Mucosa of stomach (tissue), 1 donor: ENCODE measurements around the gene SETBP1.

ENCODE experiments used
- H3K27me3 ChIP-seq: one replicate; pipeline ENCODE4 v1.7.0; 2013; ENCODE audit warnings: mild to moderate bottlenecking, low read length; ENCODE audit not compliant: control insufficient read depth, insufficient read depth
- H3K36me3 ChIP-seq: one replicate; pipeline ENCODE4 v1.7.0; 2013; ENCODE audit warnings: low read length; ENCODE audit not compliant: control insufficient read depth, insufficient read depth
- H3K4me1 ChIP-seq: one replicate; pipeline ENCODE4 v1.7.0; 2013; ENCODE audit warnings: mild to moderate bottlenecking, low read length; ENCODE audit not compliant: control insufficient read depth, insufficient read depth
- H3K4me3 ChIP-seq: one replicate; pipeline ENCODE4 v1.7.0; 2013; ENCODE audit warnings: low read length
- H3K9ac ChIP-seq: one replicate; pipeline ENCODE4 v1.7.0; 2013; ENCODE audit warnings: mild to moderate bottlenecking, low read length, moderate library complexity
- H3K9me3 ChIP-seq: one replicate; pipeline ENCODE4 v1.7.0; 2013; ENCODE audit warnings: mild to moderate bottlenecking, low read length, moderate library complexity; ENCODE audit not compliant: control insufficient read depth
- donor health status: Pancreatic carcinoma.

The SETBP1 gene

DNA sequence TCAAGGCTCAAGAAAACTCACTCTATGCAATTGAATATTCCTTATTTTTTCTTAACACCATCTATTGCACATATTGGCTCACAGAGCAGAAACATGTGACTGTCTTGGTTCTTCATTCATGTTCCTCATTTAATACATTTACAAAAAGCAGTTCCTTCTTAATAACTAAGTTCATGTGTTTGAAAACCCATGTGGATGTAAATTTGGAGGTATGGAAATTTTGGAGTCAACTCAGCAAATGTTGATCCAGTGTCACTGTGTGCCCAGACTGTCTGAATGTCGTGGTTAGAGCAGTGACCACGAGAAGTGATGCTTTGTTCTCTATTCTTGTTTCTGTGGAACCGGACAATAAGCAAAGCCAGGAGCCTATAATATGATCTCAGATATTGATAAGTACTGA lies 299.1 kb downstream of the SETBP1 start:
- H3K9me3 ChIP-seq: no peaks in the 10 kb centered on the region
- no peaks in the 10 kb centered on the region for H3K36me3 ChIP-seq
- peaks cover 7% of the 10 kb centered on the region for H3K4me1 ChIP-seq
- no peak overlapping the region for H3K9ac ChIP-seq
- no peak overlapping the region for H3K4me3 ChIP-seq
- H3K27me3 ChIP-seq: no peaks in the 10 kb centered on the region

DNA sequence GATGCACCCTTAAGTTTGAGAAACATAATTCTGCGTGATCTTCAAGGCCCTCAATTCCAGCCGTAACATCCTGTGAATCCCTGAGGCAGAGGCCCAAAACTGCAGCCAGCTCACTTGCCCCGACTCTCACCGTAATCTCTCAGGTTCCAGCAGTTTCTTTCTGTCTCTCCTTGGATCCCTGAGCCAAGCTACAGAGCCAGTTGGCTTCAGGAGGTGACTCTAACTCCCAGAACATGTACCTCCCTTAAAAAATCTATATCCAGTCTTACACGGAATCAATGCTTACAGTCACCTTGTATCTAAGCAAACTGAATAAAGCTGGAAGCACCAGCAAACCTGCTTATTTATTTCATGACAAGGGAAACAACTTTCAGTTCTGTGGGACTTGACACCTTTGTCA lies 300.4 kb downstream of the SETBP1 start:
- no peaks in the 10 kb centered on the region for H3K9me3 ChIP-seq
- no peaks in the 10 kb centered on the region for H3K27me3 ChIP-seq
- no peak overlapping the region for H3K4me3 ChIP-seq
- no peak overlapping the region for H3K9ac ChIP-seq
- peaks cover 3% of the 10 kb centered on the region for H3K4me1 ChIP-seq
- H3K36me3 ChIP-seq: no peaks in the 10 kb centered on the region

DNA sequence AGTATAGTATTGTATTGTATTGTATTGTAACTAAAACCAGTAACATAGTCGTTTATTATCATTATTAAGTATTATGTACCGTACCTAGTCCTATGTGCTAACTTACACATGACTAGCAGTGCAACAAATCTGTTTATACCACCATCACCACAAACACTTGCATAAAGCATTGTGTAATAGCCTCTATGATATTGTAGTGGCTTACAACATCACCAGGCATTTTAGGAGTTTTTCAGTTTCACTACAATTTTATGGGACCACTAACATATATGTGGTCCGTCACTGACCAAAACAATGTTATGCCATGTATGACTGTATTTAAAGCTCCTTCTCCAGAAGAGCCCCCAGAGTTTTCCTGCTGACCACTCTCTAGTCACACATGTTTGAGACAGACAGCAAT lies 306.2 kb downstream of the SETBP1 start:
- Histone ChIP-seq H3K4me3 (no peak overlapping the region), H3K9me3 (no peaks in the 10 kb centered on the region), H3K27me3 (no peaks in the 10 kb centered on the region)

DNA sequence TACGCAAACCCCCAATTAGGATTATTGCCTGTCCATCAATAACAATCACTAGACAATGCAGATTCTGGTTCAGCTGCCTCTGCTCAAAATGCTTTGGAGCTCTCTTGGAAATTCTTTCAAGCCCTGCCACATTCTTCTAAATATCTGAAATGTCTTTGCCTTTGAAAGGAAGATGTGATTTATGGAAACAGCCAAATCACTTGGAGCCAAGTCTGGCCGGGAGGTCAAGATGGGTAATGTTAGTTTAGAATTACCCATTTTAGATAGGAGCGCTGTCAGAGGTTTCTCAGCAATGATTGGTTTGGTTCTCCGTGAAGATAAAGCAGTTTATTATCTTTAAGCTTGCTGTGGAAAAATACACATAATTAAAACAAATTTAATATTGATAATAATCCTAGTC lies 306.7 kb downstream of the SETBP1 start:
- Histone ChIP-seq H3K4me1 (no peaks in the 10 kb centered on the region), H3K27me3 (no peaks in the 10 kb centered on the region), H3K4me3 (no peak overlapping the region), H3K9me3 (no peaks in the 10 kb centered on the region), H3K9ac (no peak overlapping the region), H3K36me3 (no peaks in the 10 kb centered on the region)

More for the DNA sequence above, 306.2 kb downstream of the SETBP1 start:
- Histone ChIP-seq H3K9ac (no peak overlapping the region), H3K36me3 (no peaks in the 10 kb centered on the region), H3K4me1 (no peaks in the 10 kb centered on the region)

DNA sequence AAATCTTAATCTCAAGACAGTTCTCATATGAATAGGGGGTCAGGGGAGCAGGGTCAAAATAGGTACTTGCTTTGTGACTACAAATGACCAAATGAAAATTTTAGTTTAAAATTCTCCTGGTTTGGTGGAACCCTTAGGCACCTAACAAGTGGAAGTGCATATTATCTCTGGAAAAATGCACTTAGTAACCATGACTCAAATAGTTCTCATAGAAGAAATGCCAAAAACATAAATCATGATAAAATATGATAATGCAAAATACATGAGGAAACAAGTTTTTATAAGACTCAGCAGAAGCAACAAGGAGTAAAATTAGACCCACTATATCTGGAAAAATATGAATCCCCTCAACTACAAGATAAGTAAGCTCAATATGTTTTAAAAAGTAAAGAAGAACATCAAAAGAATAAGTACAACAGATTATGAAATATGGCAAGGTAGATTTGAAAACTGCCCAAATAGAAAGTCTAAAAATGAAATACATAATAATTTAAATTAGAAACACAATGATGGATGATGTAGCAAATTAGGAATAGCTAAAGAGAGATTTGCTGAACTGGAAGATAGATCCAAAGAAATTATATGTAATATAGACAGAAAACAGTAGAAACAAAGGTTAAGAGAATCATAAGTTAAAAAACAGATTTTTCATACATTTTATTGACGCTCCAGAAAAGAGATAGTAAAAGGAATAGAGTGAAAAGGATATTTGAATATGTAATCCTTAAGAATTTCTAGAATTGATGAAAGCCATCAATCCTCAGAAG lies 308.3 kb downstream of the SETBP1 start:
- no peaks in the 10 kb centered on the region for H3K27me3 ChIP-seq
- no peak overlapping the region for H3K4me3 ChIP-seq
- H3K36me3 ChIP-seq: no peaks in the 10 kb centered on the region
- H3K9ac ChIP-seq: no peak overlapping the region
- H3K4me1 ChIP-seq: no peaks in the 10 kb centered on the region
- no peaks in the 10 kb centered on the region for H3K9me3 ChIP-seq

DNA sequence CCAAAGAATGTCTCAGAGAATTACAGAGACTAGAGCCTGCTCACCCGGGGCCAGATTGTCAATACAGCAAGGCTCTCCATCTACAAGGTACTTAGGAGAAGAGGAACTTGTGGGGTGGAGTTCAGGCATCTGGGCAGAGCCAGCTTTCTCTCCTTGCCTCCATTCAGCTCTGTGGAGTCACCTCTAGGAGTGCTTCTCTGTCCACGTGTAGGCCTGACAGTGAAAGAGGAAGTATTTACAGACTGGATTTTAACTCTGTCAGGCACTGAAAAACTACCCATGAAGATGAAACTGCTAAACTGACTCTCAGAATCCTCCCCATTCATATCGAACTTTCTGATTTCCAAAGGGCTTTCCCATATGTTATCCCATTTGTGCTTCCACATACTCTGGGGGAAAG lies 315.6 kb downstream of the SETBP1 start:
- no peak overlapping the region for H3K9ac ChIP-seq
- no peaks in the 10 kb centered on the region for H3K27me3 ChIP-seq
- no peaks in the 10 kb centered on the region for H3K9me3 ChIP-seq
- H3K4me1 ChIP-seq: no peaks in the 10 kb centered on the region
- no peak overlapping the region for H3K4me3 ChIP-seq
- no peaks in the 10 kb centered on the region for H3K36me3 ChIP-seq

DNA sequence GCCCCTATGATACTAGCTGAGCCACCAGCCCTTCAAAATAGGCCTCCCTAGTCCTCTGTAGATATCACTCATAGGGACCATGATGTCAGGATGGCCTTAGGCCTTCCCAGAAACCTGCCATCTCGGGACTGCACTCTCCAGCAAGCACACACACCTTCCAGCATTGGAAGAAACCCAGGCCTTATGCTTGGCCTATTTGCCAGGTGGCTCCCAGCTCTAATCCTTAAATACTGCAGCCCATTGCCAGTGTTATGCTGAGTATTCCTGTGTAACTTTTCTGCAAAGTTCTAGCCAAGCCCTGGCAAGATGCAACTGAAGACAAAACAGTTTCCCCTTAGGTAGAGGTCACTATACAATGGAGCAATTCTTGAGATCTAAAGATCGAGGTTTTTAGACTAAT lies 316.5 kb downstream of the SETBP1 start:
- Histone ChIP-seq H3K36me3 (no peaks in the 10 kb centered on the region), H3K27me3 (no peaks in the 10 kb centered on the region), H3K9me3 (no peaks in the 10 kb centered on the region), H3K4me3 (no peak overlapping the region), H3K4me1 (no peaks in the 10 kb centered on the region), H3K9ac (no peak overlapping the region)

DNA sequence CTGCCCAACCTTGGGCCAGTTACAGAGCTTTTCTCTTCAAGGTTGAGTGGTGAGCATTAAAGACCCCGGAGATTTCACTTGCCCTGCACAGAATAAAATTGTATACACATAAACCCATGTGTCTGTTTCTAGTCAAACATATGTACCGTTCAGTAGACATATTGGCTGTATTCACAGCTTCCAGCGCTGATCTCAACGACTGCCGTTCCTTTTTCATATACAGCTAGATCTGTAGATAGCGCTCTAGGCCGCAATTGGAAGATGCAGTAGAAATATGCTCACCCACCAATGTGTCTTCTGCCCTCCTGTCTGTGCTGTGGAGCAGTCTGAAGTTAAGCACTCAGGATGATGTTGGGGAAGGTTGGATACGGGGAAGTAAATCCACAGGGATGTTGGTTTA lies 317.7 kb downstream of the SETBP1 start:
- Histone ChIP-seq H3K9ac (no peak overlapping the region), H3K9me3 (no peaks in the 10 kb centered on the region), H3K4me1 (no peaks in the 10 kb centered on the region), H3K4me3 (no peak overlapping the region), H3K36me3 (no peaks in the 10 kb centered on the region), H3K27me3 (no peaks in the 10 kb centered on the region)

DNA sequence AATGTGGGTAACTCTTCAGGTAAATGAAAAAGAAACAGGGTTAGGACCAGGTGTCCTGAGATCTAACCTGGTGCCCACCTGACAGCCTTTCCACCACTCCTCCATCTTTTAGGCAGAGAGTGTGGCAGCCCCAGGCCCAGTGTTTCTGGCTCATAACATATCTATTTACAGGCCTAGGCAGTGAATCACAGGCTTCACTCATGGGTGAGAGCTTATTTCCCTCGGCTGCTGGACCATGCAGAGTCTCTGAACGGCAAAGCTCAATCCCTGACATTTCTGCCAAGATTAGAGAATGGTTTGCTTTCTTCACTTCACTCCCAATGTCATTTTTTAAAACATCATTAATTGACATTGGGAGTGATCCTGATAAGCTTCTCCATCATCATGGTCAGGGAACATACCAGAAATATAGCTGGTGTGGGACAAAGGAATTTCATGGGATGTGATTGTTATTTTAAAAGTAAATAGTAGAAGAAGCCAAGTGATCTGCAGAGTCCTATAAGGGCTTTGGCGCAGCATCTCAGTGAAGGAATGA lies 323.9 kb downstream of the SETBP1 start:
- peaks cover 6% of the 10 kb centered on the region for H3K4me1 ChIP-seq
- H3K4me3 ChIP-seq: no peak overlapping the region
- no peak overlapping the region for H3K9ac ChIP-seq
- no peaks in the 10 kb centered on the region for H3K36me3 ChIP-seq
- no peaks in the 10 kb centered on the region for H3K9me3 ChIP-seq
- H3K27me3 ChIP-seq: no peaks in the 10 kb centered on the region

DNA sequence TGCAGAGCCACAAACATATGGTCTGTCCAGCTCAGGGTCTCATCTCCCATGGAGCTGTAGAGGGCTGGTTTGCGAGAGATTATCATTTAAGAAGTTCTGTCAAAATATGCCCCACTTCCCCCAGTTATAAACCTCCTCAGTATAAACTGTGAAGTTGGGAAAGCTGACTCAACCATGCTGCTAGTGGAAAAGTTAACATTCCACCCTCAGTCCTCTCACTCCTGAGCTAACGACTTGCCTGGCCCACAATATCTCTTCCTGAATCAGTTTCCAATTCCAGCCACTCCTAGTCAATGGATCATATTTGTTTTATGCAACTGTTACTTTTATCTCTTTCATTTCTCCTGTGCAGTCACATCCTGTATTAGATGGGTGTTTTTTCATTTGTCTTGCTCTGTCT lies 326.2 kb downstream of the SETBP1 start:
- no peaks in the 10 kb centered on the region for H3K36me3 ChIP-seq
- peaks cover 8% of the 10 kb centered on the region for H3K4me1 ChIP-seq

DNA sequence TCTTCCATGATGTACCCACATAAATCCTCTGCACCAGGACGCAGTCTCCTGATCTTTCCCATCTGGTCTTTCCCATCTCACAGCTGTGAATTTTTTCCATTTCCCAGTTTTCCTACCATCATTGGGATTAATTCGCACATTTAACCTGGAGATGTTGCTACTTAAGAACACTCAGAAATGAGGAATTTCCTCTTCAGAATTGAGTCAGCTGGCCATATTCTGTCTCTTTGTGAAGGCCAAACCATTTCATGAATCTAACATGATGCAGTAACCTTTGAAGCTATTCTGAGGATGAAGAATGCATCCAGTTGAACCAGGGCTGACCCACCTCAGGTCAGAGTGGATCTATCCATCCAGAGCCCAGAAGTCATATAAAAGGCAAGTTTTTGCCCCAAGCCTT lies 326.8 kb downstream of the SETBP1 start:
- H3K36me3 ChIP-seq: no peaks in the 10 kb centered on the region
- H3K9me3 ChIP-seq: no peaks in the 10 kb centered on the region
- no peak overlapping the region for H3K4me3 ChIP-seq
- no peak overlapping the region for H3K9ac ChIP-seq
- no peaks in the 10 kb centered on the region for H3K27me3 ChIP-seq
- H3K4me1 ChIP-seq: peaks cover 8% of the 10 kb centered on the region

More for the DNA sequence above, 326.2 kb downstream of the SETBP1 start:
- H3K27me3 ChIP-seq: no peaks in the 10 kb centered on the region
- no peak overlapping the region for H3K4me3 ChIP-seq
- no peak overlapping the region for H3K9ac ChIP-seq
- no peaks in the 10 kb centered on the region for H3K9me3 ChIP-seq

DNA sequence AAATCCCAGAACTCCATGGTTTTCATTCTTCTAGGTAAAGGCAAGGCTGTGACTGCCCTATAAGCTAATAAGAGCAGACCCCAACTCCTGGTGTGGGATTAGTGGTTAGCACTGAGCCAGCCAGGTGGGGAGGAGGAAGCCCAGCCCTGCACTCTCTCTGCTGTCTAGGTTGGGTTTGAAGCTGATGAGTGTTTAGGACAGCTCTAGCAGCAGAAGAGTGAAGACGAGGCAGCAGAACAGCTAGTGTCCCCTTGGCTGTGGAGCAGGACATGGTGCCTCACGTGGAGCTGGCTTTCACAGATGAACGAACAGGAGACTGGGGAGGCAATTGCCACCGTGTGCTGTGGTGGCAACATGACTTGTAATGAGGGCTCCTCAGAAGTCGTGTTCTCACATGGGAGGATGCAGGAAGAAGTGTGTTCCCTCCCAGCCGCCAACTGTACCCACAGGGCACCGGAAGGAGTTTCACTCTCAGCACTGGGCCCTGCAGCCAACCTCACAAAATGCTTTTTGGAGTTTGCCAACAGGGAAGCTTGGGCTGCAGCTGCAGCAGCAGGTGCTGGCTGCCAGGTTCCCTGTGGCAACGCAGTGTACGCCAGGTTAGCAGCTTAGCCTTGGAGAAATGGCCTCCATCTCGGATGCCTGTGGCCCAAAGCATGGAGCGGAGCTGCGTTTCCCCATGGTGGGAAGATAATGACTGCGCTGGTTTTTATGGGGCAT lies 328.2 kb downstream of the SETBP1 start:
- Histone ChIP-seq H3K4me3 (no peak overlapping the region), H3K9ac (no peak overlapping the region), H3K9me3 (no peaks in the 10 kb centered on the region), H3K27me3 (no peaks in the 10 kb centered on the region), H3K36me3 (no peaks in the 10 kb centered on the region), H3K4me1 (peaks cover 8% of the 10 kb centered on the region)
